T-helper 2 cell (primary cell): Measurements from ENCODE around the gene BEND2.

Experiments
- DNase-seq, 5 experiments: peaks; one replicate each; pipeline versions ENCODE4 v3.0.0 to v3.0.0-alpha.2; 2012 to 2022

The BEND2 gene

DNA sequence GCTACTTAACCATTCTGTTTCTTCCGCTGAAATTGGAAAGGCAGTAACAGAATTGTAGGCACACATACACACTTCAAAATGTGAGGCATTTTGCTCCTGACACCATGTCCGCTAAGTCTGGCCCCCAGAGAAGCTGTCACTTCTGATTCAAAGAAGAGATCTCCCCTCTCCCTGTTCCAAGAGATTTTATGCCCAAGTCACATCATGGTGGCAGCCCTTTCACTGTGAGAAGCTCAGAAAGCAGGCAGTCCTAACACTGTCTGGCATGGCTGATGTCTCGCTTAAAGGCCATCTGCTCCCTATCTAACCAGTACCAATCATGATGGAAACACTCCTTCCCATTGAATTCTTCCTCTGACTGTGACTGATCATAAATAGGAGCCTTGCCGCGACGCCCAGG is 83.9 kb downstream of the BEND2 start:
- DNase-seq: no peak

DNA sequence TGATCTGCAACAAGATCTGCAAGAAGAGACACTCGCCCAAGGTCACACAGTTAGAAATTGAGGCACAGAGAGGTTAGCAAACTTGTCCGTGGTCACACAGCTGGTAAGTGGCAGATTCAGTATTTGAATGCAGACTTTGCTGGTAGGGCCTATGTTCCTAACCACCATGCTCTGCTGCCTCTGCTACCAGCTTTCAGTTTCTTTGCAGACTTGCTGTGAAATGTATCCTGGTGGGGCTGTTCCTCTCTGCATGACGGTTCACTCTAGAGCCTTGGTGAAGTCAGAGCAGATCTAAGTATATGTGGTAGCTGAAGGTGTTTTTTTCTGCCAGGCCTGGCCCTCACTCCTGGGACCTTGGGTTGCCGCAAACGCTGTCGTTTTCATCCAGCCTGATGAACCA is 87.1 kb downstream of the BEND2 start:
- no peak for DNase-seq

DNA sequence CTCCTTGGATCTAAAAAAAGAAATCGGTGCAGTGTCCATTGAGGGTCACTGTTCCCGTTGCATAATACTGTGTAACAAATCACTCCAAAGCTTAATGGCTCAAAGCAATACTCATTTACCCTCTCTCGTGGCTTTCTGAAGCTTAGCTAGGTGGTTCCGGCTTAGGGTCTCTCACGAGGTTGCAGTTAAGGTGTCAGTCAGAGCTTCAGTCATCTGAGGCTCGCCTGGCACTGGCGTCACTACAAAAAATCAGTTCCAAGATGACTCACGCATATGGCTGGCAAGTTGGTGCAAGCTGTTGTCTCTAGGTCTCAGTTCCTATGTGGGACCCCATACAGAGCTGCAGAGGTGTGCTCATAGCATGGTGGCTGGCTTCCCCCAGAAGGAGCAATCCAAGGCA is 91.0 kb downstream of the BEND2 start:
- no peak for DNase-seq

DNA sequence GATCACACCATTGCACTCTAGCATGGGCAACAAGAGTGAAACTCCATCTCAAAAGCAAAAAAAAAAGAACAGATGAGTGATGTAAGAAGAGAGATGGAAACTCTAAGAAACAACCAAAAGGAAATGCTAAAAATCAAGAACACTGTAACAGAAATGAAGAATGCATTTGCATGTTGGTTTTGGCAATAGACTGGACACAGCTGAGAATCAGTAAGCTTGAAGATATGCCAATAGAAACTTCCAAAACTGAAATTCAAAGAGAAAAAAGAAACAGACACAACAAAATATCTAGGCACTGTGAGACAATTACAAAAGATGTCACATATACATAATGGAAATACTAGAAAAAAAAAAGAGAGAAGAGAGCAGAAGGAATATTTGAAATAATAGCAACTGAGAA is 93.7 kb downstream of the BEND2 start:
- no peak for DNase-seq

DNA sequence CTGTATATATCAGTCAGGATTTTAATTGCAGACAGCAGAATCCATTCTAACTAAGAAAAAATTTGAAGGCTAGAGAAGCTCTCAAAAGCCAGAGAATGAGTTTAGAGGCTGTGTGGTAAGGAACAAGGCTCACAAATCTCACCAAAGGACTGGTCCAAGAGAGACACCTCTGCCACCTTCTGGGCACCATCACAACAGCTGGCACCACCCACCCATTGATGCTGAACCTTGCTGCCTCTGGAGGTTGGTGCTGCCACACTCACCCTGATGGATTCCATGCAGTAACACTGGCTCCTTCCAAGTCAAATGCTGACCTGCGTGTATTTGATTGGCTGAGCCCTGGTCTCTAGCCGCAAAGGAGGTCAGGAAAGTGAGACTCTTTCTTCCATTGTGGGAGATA is 100.8 kb downstream of the BEND2 start:
- no peak for DNase-seq
